Renal cortex interstitium (tissue), 11 donors: ENCODE measurements around the gene RAD23A. TPM values are rescaled to one million over a fixed set of nuclear protein-coding genes. Genes with fewer than 3 reads are reported as not detected.
"Not testable (repeated sequence)": the region's sequence is repeated elsewhere in the genome, so short reads cannot be mapped to it uniquely, and the experiment has no call there.

Experiments used
- DNase-seq, 11 donors: peaks; one replicate each; pipeline ENCODE4 v3.0.0-alpha.2; 2013; ENCODE audit warnings: low read depth in 9 of 11, low spot score in 4 of 11; ENCODE audit errors: extremely low read depth in 1 of 11
- polyA plus RNA-seq, 3 donors: library from polyadenylated mRNA; unstranded; fragments of 120-200 nt; gene quantifications; one replicate each; pipeline ENCODE4 v1.2.1, GENCODE V29; 2013; ENCODE audit not compliant: insufficient read length in 3 of 3

RAD23A gene
- polyA plus RNA-seq, 3 donors = 63.4 to 87.5 (median 85.0) TPM

GRCh38 chr19:12967907-12968306, 22.2 kb downstream of the RAD23A start:
- no peak for DNase-seq

- no peak for DNase-seq
Measured at GRCh38 chr19:12969292-12969988, 23.8 kb downstream of the RAD23A start, which contains the start of gene DAND5. Gene DAND5, plus strand, starts transcription at chr19:12969576. Its CDS starts 85 bp downstream, at chr19:12969661.

- no peak for DNase-seq
Measured at GRCh38 chr19:12970070-12970820, 24.6 kb downstream of the RAD23A start.

GRCh38 chr19:12973236-12973635, 27.6 kb downstream of the RAD23A start:
- DNase-seq = no peak

- DNase-seq = no peak
Measured at GRCh38 chr19:12974301-12975220, 28.9 kb downstream of the RAD23A start.

GRCh38 chr19:12975221-12975741, 29.6 kb downstream of the RAD23A start:
- no peak for DNase-seq

GRCh38 chr19:12976109-12976508, 30.4 kb downstream of the RAD23A start:
- not testable (repeated sequence) for DNase-seq

GRCh38 chr19:12979974-12980373, 34.3 kb downstream of the RAD23A start:
- no peak for DNase-seq

- no peak for DNase-seq
Measured at GRCh38 chr19:12982648-12983047, 37.0 kb downstream of the RAD23A start.

GRCh38 chr19:12983091-12983490, 37.4 kb downstream of the RAD23A start:
- no peak for DNase-seq

GRCh38 chr19:12983542-12984142, 38.0 kb downstream of the RAD23A start:
- DNase-seq = peak in 4 of 11 donors; percentile 62 to 72 (median 64)

GRCh38 chr19:12984143-12984627, 38.5 kb downstream of the RAD23A start:
- no peak for DNase-seq

- no peak for DNase-seq
Measured at GRCh38 chr19:12984683-12985048, 39.0 kb downstream of the RAD23A start.

- no peak for DNase-seq
Measured at GRCh38 chr19:12985049-12985776, 39.6 kb downstream of the RAD23A start.

GRCh38 chr19:12986726-12987125, 41.1 kb downstream of the RAD23A start:
- DNase-seq = no peak

- DNase-seq = no peak
Measured at GRCh38 chr19:12987190-12987589, 41.5 kb downstream of the RAD23A start.

- DNase-seq = no peak
Measured at GRCh38 chr19:12987781-12988180, 42.1 kb downstream of the RAD23A start.

GRCh38 chr19:12990431-12990830, 44.8 kb downstream of the RAD23A start:
- DNase-seq = no peak
